ENCODE measurements around the gene SNED1. TPM values are rescaled to one million over a fixed set of nuclear protein-coding genes. Genes with fewer than 3 reads are reported as not detected.
A peak's percentile ranks its signal among the peaks of the same experiment; 100 is the strongest.

The SNED1 gene
- polyA plus RNA-seq, 4 donors, result 0.45 to 6.0 (median 3.4) TPM

GRCh38 chr2:240998706-240998994, 232 bp downstream of the SNED1 start:
- no peak for DNase-seq
- Histone ChIP-seq H3K27me3 (ENCODE audit: control insufficient read depth in 3 of 3, insufficient read depth in 3 of 3, low read length in 3 of 3) (peaks cover 3 to 43% (median 3%) of the 10 kb centered on the region in 3 donors), H3K4me1 (ENCODE audit: control insufficient read depth in 3 of 3, insufficient read depth in 2 of 3, low read depth in 1 of 3, low read length in 2 of 3) (no peaks in the 10 kb centered on the region), H3K27ac (ENCODE audit: low read depth in 1 of 3, low read length in 2 of 3) (peak overlapping the region in 1 of 3 donors; percentile 35), H3K9me3 (ENCODE audit: control insufficient read depth in 2 of 2, insufficient read depth in 1 of 2, low read depth in 1 of 2, low read length in 1 of 2) (peaks cover 1 to 6% of the 10 kb centered on the region in 2 donors), H3K4me3 (ENCODE audit: low read depth in 1 of 3, low read length in 3 of 3) (peak overlapping the region in 2 of 3 donors; percentile 35 to 44), H3K36me3 (ENCODE audit: control insufficient read depth in 3 of 3, insufficient read depth in 2 of 3, low read depth in 1 of 3, low read length in 3 of 3) (peaks cover 0 to 3% (median 0%) of the 10 kb centered on the region in 3 donors)
- no peak for FAIRE-seq
- 0 to 3% (median 1%) methylated on average over 19 to 51 of the region's 51 CpGs for WGBS, 3 donors

DNA sequence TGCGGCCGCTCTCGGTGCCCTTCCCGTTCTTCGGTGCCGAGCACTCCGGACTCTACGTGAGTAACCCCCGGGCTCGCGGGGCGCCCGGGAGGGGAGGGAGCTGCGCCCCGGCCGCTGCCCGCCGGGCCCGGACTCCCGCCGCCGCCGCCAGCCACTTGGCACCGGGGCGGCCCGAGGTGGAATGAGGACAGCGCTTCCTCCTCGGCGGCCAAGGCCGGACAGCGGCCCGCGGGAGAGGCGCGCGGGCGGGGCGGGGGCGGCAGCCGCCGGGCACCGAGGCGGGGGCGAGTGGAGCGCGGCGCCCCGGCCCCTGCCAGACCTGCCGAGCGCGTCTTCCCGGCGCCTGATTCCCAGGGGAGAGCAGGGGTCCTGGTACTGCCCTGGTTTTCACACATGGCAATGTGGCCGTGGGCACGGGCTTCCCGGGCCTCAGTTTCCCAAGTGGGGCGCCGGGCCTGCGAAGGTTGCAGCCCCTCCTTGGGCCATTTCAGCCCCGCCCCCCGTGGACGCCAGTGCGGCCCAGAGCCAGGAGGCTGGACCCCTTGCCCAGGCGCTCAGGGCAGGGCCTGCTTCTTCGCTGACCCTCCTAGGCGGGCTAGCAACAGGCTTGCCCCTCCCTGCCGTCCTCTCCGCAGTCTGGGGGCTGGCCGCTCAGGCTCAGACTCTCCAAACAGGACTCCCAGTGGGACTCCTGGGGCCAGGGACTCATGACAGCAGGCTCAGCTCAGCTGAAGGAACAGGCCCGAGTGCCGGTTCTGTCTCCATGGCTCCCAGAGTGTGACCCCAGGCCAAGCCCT, 775 bp downstream of the SNED1 start:
- Histone ChIP-seq H3K9me3 (ENCODE audit: control insufficient read depth in 2 of 2, insufficient read depth in 1 of 2, low read depth in 1 of 2, low read length in 1 of 2) (peaks cover 3 to 10% of the 10 kb centered on the region in 2 donors), H3K4me1 (ENCODE audit: control insufficient read depth in 3 of 3, insufficient read depth in 2 of 3, low read depth in 1 of 3, low read length in 2 of 3) (no peaks in the 10 kb centered on the region), H3K4me3 (ENCODE audit: low read depth in 1 of 3, low read length in 3 of 3) (peak overlapping the region; percentile 22 to 44 (median 35)), H3K27ac (ENCODE audit: low read depth in 1 of 3, low read length in 2 of 3) (peak overlapping the region in 1 of 3 donors; percentile 35), H3K36me3 (ENCODE audit: control insufficient read depth in 3 of 3, insufficient read depth in 2 of 3, low read depth in 1 of 3, low read length in 3 of 3) (peaks cover 0 to 3% (median 0%) of the 10 kb centered on the region in 3 donors), H3K27me3 (ENCODE audit: control insufficient read depth in 3 of 3, insufficient read depth in 3 of 3, low read length in 3 of 3) (peaks cover 3 to 43% (median 3%) of the 10 kb centered on the region in 3 donors)
- FAIRE-seq (no peak), DNase-seq (peak in 1 of 2 donors; percentile 45)
- WGBS, 3 donors, result 11 to 30% (median 23%) methylated on average over 26 to 71 of the region's 71 CpGs

DNA sequence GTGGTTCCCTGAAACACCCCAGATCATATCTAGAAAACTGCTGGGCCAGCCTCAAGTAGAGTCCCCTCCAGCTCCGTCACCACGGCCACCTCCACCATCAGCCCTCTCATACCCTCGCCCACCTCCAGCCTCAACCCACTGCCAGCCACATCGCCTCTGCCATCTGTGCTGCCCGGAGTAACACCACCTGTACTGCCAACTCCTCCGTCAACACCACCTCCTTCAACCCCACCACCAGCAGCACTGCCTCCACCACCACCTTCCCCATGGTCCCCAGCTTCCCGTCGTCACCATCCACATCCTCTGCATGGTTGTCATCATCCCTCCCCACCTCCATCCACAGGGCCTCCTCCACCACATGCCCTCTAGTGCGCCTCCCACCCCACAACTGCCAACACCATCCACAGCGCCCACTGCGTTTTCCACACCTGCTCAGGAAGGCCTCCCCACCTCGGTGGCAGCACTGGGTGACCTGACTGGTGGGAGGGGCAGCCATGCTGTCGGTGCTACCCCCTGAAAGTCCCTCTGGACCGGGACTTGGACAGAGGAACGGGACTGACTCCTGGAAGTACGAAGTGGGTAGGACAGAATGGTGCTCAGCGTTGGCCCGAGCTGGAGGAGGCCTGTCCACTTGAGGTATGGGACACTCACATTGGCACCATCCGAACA, 1.6 kb downstream of the SNED1 start:
- FAIRE-seq (no peak), DNase-seq (no peak)
- Histone ChIP-seq H3K4me1 (ENCODE audit: control insufficient read depth in 3 of 3, insufficient read depth in 2 of 3, low read depth in 1 of 3, low read length in 2 of 3) (no peaks in the 10 kb centered on the region), H3K9me3 (ENCODE audit: control insufficient read depth in 2 of 2, insufficient read depth in 1 of 2, low read depth in 1 of 2, low read length in 1 of 2) (peaks cover 3 to 15% of the 10 kb centered on the region in 2 donors), H3K36me3 (ENCODE audit: control insufficient read depth in 3 of 3, insufficient read depth in 2 of 3, low read depth in 1 of 3, low read length in 3 of 3) (peaks cover 0 to 3% (median 0%) of the 10 kb centered on the region in 3 donors), H3K4me3 (ENCODE audit: low read depth in 1 of 3, low read length in 3 of 3) (peak overlapping the region in 1 of 3 donors; percentile 44), H3K27me3 (ENCODE audit: control insufficient read depth in 3 of 3, insufficient read depth in 3 of 3, low read length in 3 of 3) (peaks cover 3 to 43% (median 3%) of the 10 kb centered on the region in 3 donors), H3K27ac (ENCODE audit: low read depth in 1 of 3, low read length in 2 of 3) (no peak overlapping the region)
- WGBS, 3 donors, result 75 to 87% (median 84%) methylated on average over 19 of the region's 19 CpGs

DNA sequence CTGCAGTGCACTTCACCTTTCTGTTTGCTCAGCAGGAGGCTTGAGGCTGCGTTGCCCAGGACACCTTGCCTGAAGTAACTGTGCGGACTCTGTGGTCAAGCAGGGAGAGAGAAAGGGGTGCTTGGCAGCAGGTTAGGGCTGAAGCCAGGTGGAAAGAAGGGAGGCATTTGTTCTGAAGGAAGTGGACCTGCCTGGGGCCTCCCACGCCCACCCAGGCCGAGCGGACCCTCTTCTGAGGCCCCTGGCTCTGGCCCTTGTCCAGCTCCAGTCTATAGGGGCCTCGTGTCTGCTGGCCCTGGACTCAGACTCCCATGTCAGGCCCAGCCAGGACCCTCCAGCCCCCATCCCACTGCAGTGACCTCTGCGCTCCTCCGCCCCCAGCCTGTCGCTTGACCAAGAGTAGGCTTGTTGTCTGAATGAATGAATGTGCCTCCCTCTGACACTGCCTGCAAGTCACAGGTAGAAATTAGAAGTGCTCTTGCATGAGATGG, 2.5 kb downstream of the SNED1 start:
- Histone ChIP-seq H3K36me3 (ENCODE audit: control insufficient read depth in 3 of 3, insufficient read depth in 2 of 3, low read depth in 1 of 3, low read length in 3 of 3) (peaks cover 0 to 3% (median 0%) of the 10 kb centered on the region in 3 donors), H3K9me3 (ENCODE audit: control insufficient read depth in 2 of 2, insufficient read depth in 1 of 2, low read depth in 1 of 2, low read length in 1 of 2) (peaks cover 3 to 15% of the 10 kb centered on the region in 2 donors), H3K27me3 (ENCODE audit: control insufficient read depth in 3 of 3, insufficient read depth in 3 of 3, low read length in 3 of 3) (peaks cover 3 to 43% (median 3%) of the 10 kb centered on the region in 3 donors), H3K4me3 (ENCODE audit: low read depth in 1 of 3, low read length in 3 of 3) (no peak overlapping the region), H3K4me1 (ENCODE audit: control insufficient read depth in 3 of 3, insufficient read depth in 2 of 3, low read depth in 1 of 3, low read length in 2 of 3) (no peaks in the 10 kb centered on the region), H3K27ac (ENCODE audit: low read depth in 1 of 3, low read length in 2 of 3) (no peak overlapping the region)
- 78 to 86% (median 84%) methylated on average over 9 of the region's 9 CpGs for WGBS, 3 donors
- FAIRE-seq, result no peak
- no peak for DNase-seq

- FAIRE-seq (no peak), DNase-seq (no peak)
- Histone ChIP-seq H3K4me1 (ENCODE audit: control insufficient read depth in 3 of 3, insufficient read depth in 2 of 3, low read depth in 1 of 3, low read length in 2 of 3) (no peaks in the 10 kb centered on the region), H3K27me3 (ENCODE audit: control insufficient read depth in 3 of 3, insufficient read depth in 3 of 3, low read length in 3 of 3) (peaks cover 3 to 43% (median 3%) of the 10 kb centered on the region in 3 donors), H3K27ac (ENCODE audit: low read depth in 1 of 3, low read length in 2 of 3) (no peak overlapping the region), H3K9me3 (ENCODE audit: control insufficient read depth in 2 of 2, insufficient read depth in 1 of 2, low read depth in 1 of 2, low read length in 1 of 2) (peaks cover 3 to 15% of the 10 kb centered on the region in 2 donors), H3K4me3 (ENCODE audit: low read depth in 1 of 3, low read length in 3 of 3) (no peak overlapping the region), H3K36me3 (ENCODE audit: control insufficient read depth in 3 of 3, insufficient read depth in 2 of 3, low read depth in 1 of 3, low read length in 3 of 3) (peaks cover 0 to 3% (median 0%) of the 10 kb centered on the region in 3 donors)
- WGBS, 3 donors, result 86 to 91% (median 90%) methylated on average over 18 to 21 of the region's 21 CpGs
Observed at GRCh38 chr2:241001413-241002274, 3.2 kb downstream of the SNED1 start.

DNA sequence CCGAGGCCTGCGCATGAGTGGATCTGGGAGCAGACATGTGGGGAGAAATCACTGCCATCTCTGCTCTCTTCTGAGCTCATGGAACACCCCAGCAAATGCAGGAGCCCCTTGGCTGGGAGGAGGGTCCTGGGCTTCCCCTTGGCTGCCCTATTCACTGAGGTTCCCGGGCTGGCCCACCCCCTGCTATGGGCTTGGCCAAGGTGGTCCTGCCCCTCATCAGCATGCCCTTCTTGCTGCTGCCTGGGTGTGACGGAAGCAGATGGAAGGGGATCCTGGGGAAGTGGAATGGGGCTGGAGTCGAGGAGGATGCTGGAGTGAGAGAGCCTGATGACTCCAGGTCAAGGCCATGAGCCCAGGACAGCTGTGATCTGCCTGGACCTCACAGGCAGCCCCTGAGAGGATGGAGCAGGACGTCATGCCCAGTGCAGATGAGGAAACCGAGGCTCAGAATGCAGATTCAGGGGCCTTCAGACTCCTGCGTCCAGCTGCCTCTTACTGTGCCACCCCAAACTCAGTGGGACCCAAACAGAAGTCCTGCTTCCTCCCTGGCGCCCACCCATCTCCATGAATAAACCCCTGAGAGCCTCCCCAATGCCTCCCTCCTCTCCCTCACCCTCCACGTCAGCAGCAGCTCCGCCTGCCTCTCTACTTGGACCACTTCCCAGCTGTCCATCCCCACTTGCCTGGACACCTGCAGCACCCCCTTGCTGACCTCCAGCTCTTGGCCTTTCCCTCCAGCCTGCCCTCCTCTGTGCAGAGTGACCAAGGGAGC, 4.0 kb downstream of the SNED1 start:
- Histone ChIP-seq H3K27me3 (ENCODE audit: control insufficient read depth in 3 of 3, insufficient read depth in 3 of 3, low read length in 3 of 3) (peaks cover 3 to 37% (median 3%) of the 10 kb centered on the region in 3 donors), H3K9me3 (ENCODE audit: control insufficient read depth in 2 of 2, insufficient read depth in 1 of 2, low read depth in 1 of 2, low read length in 1 of 2) (peaks cover 3 to 15% of the 10 kb centered on the region in 2 donors), H3K36me3 (ENCODE audit: control insufficient read depth in 3 of 3, insufficient read depth in 2 of 3, low read depth in 1 of 3, low read length in 3 of 3) (peaks cover 0 to 3% (median 0%) of the 10 kb centered on the region in 3 donors), H3K27ac (ENCODE audit: low read depth in 1 of 3, low read length in 2 of 3) (no peak overlapping the region), H3K4me1 (ENCODE audit: control insufficient read depth in 3 of 3, insufficient read depth in 2 of 3, low read depth in 1 of 3, low read length in 2 of 3) (no peaks in the 10 kb centered on the region), H3K4me3 (ENCODE audit: low read depth in 1 of 3, low read length in 3 of 3) (no peak overlapping the region)
- no peak for DNase-seq
- 81 to 88% (median 84%) methylated on average over 9 to 11 of the region's 11 CpGs for WGBS, 3 donors
- FAIRE-seq, result no peak

DNA sequence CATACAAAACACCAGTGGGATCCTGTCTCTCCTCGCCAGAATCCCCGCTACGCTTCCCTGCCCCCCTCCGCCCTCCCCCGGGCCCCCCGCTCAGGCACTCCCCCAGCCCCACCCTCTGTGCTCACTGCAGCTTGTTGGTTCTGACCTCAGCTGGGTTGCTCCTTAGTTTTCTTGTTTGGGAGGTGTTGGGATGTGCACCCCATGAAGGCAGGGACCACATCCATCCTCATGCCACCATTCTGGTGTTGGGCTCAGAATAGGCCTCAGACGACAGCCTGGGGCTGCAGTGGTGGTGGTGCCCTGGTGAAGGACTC, 4.6 kb downstream of the SNED1 start:
- peaks cover 3 to 15% of the 10 kb centered on the region in 2 donors for H3K9me3 ChIP-seq (ENCODE audit: control insufficient read depth in 2 of 2, insufficient read depth in 1 of 2, low read depth in 1 of 2, low read length in 1 of 2)
- peaks cover 0 to 3% (median 0%) of the 10 kb centered on the region in 3 donors for H3K36me3 ChIP-seq (ENCODE audit: control insufficient read depth in 3 of 3, insufficient read depth in 2 of 3, low read depth in 1 of 3, low read length in 3 of 3)
- 93 to 95% (median 95%) methylated on average over 7 of the region's 7 CpGs for WGBS, 3 donors
- no peak overlapping the region for H3K27ac ChIP-seq (ENCODE audit: low read depth in 1 of 3, low read length in 2 of 3)
- FAIRE-seq (no peak), DNase-seq (no peak)
- peaks cover 3 to 32% (median 3%) of the 10 kb centered on the region in 3 donors for H3K27me3 ChIP-seq (ENCODE audit: control insufficient read depth in 3 of 3, insufficient read depth in 3 of 3, low read length in 3 of 3)
- H3K4me1 ChIP-seq (ENCODE audit: control insufficient read depth in 3 of 3, insufficient read depth in 2 of 3, low read depth in 1 of 3, low read length in 2 of 3), result no peaks in the 10 kb centered on the region
- no peak overlapping the region for H3K4me3 ChIP-seq (ENCODE audit: low read depth in 1 of 3, low read length in 3 of 3)
